GM12864 (cell line): ENCODE results near the gene STK39.

ENCODE experiments used
- DNase-seq: peaks from one replicate; pipeline ENCODE4 v3.0.0-alpha.2; 2011; ENCODE audit warnings: low read depth
- H3K4me3 ChIP-seq: 2 replicates; pipeline ENCODE4 v1.5.1; 2011; ENCODE audit warnings: mild to moderate bottlenecking, low read depth, low read length, control low read depth
- TF ChIP-seq, protein P1 (sequence below): IDR thresholded peaks from 2 replicates; pipeline ENCODE4 v1.5.1; 2011; ENCODE audit warnings: low read depth, mild to moderate bottlenecking, moderate library complexity, low read length, control low read depth, inconsistent platforms; ENCODE audit errors: missing control alignments

The STK39 gene

DNA sequence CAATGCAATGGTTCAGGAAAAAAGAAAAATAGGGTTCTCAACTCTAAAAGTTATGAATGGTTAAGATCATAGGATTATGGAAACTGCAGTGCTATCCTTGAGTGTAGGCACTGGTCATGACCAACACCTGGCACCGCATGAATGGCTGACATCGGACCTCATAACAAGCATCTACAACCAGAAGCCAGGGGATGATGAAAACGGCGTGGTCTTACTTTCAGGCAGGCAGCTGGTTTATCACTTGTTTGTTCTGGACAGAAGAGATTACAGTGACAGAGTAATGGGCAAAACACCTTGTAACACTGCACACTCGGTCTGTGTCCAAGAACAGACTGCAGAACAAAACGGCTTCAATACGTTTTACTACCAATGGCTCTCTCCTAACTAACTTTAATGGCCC lies 132.8 kb downstream of the STK39 start:
- no peak overlapping the region for H3K4me3 ChIP-seq
- TF ChIP-seq, protein P1, sequence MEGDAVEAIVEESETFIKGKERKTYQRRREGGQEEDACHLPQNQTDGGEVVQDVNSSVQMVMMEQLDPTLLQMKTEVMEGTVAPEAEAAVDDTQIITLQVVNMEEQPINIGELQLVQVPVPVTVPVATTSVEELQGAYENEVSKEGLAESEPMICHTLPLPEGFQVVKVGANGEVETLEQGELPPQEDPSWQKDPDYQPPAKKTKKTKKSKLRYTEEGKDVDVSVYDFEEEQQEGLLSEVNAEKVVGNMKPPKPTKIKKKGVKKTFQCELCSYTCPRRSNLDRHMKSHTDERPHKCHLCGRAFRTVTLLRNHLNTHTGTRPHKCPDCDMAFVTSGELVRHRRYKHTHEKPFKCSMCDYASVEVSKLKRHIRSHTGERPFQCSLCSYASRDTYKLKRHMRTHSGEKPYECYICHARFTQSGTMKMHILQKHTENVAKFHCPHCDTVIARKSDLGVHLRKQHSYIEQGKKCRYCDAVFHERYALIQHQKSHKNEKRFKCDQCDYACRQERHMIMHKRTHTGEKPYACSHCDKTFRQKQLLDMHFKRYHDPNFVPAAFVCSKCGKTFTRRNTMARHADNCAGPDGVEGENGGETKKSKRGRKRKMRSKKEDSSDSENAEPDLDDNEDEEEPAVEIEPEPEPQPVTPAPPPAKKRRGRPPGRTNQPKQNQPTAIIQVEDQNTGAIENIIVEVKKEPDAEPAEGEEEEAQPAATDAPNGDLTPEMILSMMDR = no peak
- DNase-seq = no peak

DNA sequence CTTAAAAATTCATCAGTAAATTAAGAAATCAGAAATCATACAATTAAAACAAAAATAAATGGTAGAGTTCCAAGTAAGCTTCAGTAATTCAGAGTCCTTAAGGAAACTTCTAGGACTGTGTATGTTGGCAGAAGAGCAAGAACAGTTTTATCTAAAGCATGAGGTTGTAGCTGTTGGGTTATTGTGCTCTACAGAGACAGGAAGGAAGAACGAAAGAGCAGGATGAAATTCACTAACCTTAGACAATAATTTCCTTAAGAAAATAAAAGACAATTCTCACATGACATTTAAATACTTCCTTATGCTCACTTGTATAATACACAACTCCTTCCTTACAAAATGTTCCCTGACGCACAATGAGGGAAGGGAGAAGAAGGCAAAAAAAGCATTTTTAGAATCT lies 133.4 kb downstream of the STK39 start:
- no peak overlapping the region for H3K4me3 ChIP-seq
- TF ChIP-seq, protein P1 = no peak
- DNase-seq = no peak

DNA sequence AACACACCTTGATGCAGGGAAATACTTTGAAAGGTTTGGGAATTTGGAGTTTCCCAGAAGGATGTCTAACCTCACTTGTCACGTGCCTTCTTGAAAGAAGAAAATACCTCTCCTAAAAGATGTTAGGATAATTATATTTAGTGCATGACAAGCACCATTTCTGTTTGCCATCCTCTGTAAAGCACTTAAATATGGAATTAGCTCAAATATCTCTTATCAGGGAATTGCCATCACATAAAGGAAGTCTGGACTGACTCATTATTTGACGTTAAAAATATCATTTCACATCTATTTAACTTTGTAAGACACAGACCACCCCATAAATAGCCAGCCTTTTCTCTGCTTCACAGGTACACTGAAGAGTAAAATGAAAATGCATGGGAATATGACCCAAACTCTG lies 140.1 kb downstream of the STK39 start:
- no peak overlapping the region for H3K4me3 ChIP-seq
- TF ChIP-seq, protein P1 = no peak
- DNase-seq = no peak

DNA sequence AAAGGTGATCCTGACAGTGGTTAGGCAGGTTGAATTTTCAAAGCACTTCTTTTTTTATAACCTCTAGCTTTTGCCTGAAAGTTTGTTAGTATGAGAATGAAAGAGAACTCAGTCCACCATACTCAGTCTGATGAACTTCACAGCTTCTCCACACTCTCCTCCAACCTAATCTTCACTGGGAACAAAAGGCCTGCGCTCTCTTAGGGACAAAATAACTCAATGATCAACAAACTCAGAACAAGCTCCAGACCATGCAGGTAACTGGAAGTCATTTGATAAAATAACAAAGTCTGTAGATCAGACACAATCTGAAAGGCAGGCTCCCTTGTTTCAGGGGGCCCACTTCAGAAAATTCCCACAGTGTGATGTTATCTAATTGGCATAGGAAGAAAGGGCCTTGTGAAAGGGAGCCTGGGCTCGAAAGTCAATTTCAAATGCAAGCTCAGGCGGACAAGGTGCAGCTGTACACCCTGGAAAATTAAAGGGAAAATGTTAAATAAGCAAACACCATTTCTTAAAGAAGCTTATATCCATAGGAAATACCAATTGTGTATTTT lies 142.2 kb downstream of the STK39 start:
- TF ChIP-seq, protein P1 = no peak
- DNase-seq = no peak
- no peak overlapping the region for H3K4me3 ChIP-seq

DNA sequence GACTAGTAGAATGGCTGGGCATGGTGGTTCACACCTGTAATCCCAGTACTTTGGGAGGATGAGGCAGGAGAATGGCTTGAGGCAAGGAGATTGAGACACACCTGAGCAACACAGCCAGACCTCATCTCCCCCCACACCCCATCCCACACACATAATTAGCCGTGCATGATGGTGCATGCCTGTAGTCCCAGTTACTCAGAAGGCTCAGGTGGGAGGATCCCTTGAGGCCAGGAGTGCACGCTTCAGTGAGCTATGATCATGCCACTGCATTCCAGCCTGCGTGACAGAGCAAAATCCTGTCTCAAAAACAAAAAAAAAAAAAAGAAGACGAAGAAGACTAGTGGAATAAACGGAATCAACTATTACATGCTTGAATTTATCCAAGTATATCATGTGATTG lies 150.0 kb downstream of the STK39 start:
- no peak for DNase-seq
- TF ChIP-seq, protein P1 = no peak

DNA sequence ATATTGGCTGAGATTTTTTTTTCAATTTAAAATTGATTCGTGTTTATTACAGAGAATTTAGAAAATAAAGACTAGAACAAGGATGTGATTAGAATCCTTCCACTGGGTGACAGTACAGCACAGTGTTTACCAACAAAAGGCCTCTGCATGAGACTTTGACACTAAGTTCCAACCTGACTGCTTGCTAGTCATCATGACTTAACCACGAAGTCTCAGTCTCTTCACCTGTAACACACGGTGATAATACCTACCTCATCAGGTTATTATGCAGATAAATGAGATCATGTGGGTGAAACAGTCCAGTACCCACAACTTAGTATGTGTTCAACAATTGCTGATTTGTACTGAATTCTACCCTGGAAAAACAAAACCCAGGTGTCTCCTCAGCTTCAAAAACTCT lies 151.2 kb downstream of the STK39 start:
- TF ChIP-seq, protein P1 = no peak
- H3K4me3 ChIP-seq = no peak overlapping the region
- DNase-seq = no peak

More for the DNA sequence above, 150.0 kb downstream of the STK39 start:
- no peak overlapping the region for H3K4me3 ChIP-seq

DNA sequence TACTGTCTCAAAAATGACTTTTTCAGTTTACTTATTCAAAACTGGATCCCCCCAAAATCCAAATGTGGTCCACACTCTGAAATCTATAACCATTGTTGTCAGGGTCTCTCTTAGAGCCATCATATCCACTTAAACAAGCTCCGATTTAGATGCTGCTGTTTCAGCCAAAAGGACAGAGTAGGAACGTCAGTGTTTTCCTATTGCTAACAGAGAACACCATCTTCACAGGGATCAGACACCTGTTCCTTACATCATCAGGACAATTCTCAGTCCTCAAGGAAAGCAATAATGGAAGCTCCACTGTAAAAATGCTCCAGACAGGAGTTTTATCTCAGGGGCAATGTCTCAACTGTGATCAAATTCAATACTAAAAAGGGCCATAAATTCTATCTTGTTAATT lies 155.4 kb downstream of the STK39 start:
- H3K4me3 ChIP-seq = no peak overlapping the region
- TF ChIP-seq, protein P1 = no peak
- no peak for DNase-seq
